IMR-90 (cell line): ENCODE results near the gene ZGLP1. TPM values are rescaled to one million over a fixed set of nuclear protein-coding genes. Genes with fewer than 3 reads are reported as not detected.

Experiments used
- ATAC-seq: fragments of 200-7000 bp; cut with Tn5 transposase; 2 replicates; pipeline ENCODE4 v1.9.1; 2020; ENCODE audit warnings: low read depth, mild to moderate bottlenecking, moderate library complexity
- BruUV-seq: library from RNA; stranded (reverse); fragments of 400-500 nt; replicated peaks from 2 replicates; lab custom pipeline; 2021; lab: Mats Ljungman, UMichigan
- CTCF ChIA-PET: fragments of 300-600 bp; formaldehyde crosslinking; extraction: SDS; loops from one replicate; lab custom pipeline; 2021; ENCODE audit warnings: antibody characterized with exemption; lab: Yijun Ruan, JAX
- POLR2A ChIA-PET: fragments of 300-600 bp; sonication (Branson Sonifier 250); formaldehyde crosslinking; loops from one replicate; lab custom pipeline; 2022; ENCODE audit warnings: antibody characterized with exemption; ENCODE audit not compliant: unreplicated experiment; lab: Charles Lee
- DNase-seq: peaks from one replicate; pipeline ENCODE4 v3.0.0; 2013
- H2AFZ ChIP-seq: replicated peaks from 2 replicates; pipeline ENCODE3; 2013; ENCODE audit warnings: low read length, mild to moderate bottlenecking; ENCODE audit not compliant: poor library complexity
- H2AK5ac ChIP-seq: 2 replicates; pipeline ENCODE4 v1.6.1; 2013; ENCODE audit warnings: low read depth, low read length, inconsistent platforms
- H2AK9ac ChIP-seq: replicated peaks from 2 replicates; pipeline ENCODE3; 2013; ENCODE audit warnings: mild to moderate bottlenecking, low read depth, low read length, moderate library complexity; ENCODE audit not compliant: poor library complexity
- H2BK120ac ChIP-seq: 2 replicates; pipeline ENCODE4 v1.6.1; 2013; ENCODE audit warnings: low read depth, low read length, inconsistent platforms
- H2BK15ac ChIP-seq: 3 replicates; pipeline ENCODE4 v1.6.1; 2013; ENCODE audit warnings: low read depth, low read length, inconsistent platforms
- H2BK20ac ChIP-seq: 2 replicates; pipeline ENCODE4 v1.6.1; 2013; ENCODE audit warnings: low read depth, mild to moderate bottlenecking, inconsistent platforms, low read length, moderate library complexity
- H2BK5ac ChIP-seq: 2 replicates; pipeline ENCODE4 v1.6.1; 2013; ENCODE audit warnings: mild to moderate bottlenecking, low read depth, low read length, inconsistent platforms; ENCODE audit not compliant: poor library complexity, severe bottlenecking
- H3K14ac ChIP-seq: replicated peaks from 2 replicates; pipeline ENCODE4 v1.6.1; 2013; ENCODE audit warnings: low read depth, low read length, inconsistent platforms
- H3K18ac ChIP-seq: 2 replicates; pipeline ENCODE4 v1.6.1; 2013; ENCODE audit warnings: low read depth, low read length, control low read depth
- H3K23ac ChIP-seq: 2 replicates; pipeline ENCODE4 v1.6.1; 2013; ENCODE audit warnings: low read depth, low read length, inconsistent platforms
- H3K27ac ChIP-seq: 2 replicates; pipeline ENCODE4 v1.5.1; 2013; ENCODE audit warnings: mild to moderate bottlenecking, control low read depth, low read length; ENCODE audit not compliant: insufficient read depth
- H3K27me3 ChIP-seq: 2 replicates; pipeline ENCODE4 v1.6.1; 2013; ENCODE audit warnings: low read length; ENCODE audit not compliant: control insufficient read depth, insufficient read depth
- H3K36me3 ChIP-seq: 2 replicates; pipeline ENCODE4 v1.6.1; 2013; ENCODE audit warnings: low read length, mixed read lengths; ENCODE audit not compliant: control insufficient read depth, insufficient read depth
- H3K4ac ChIP-seq: 2 replicates; pipeline ENCODE4 v1.6.1; 2013; ENCODE audit warnings: low read depth, low read length, inconsistent platforms
- H3K4me1 ChIP-seq: 2 replicates; pipeline ENCODE4 v1.6.1; 2013; ENCODE audit warnings: low read length, mixed read lengths; ENCODE audit not compliant: control insufficient read depth, insufficient read depth
- H3K4me2 ChIP-seq: 2 replicates; pipeline ENCODE4 v1.6.1; 2013; ENCODE audit warnings: low read depth, mild to moderate bottlenecking, control low read depth, low read length, moderate library complexity
- H3K4me3 ChIP-seq: 2 replicates; pipeline ENCODE4 v1.5.1; 2013; ENCODE audit warnings: low read depth, mild to moderate bottlenecking, control low read depth, low read length, moderate library complexity; ENCODE audit not compliant: insufficient read depth
- H3K56ac ChIP-seq: 2 replicates; pipeline ENCODE4 v1.6.1; 2013; ENCODE audit warnings: low read length, inconsistent platforms; ENCODE audit not compliant: insufficient read depth; ENCODE audit errors: extremely low read depth
- H3K79me1 ChIP-seq, 2 experiments: 2 replicates each; pipeline ENCODE4 v1.6.1; 2013; ENCODE audit warnings: low read length in 2 of 2, inconsistent platforms in 1 of 2, low read depth in 1 of 2
- H3K9ac ChIP-seq: 2 replicates; pipeline ENCODE4 v1.6.1; 2013; ENCODE audit warnings: low read depth, low read length, control low read depth
- H3K9me1 ChIP-seq: 2 replicates; pipeline ENCODE4 v1.6.1; 2013; ENCODE audit warnings: low read length, inconsistent platforms; ENCODE audit not compliant: insufficient read depth
- H3K9me3 ChIP-seq: 2 replicates; pipeline ENCODE4 v1.6.1; 2013; ENCODE audit warnings: low read length; ENCODE audit not compliant: control insufficient read depth, insufficient read depth
- H4K20me1 ChIP-seq: 2 replicates; pipeline ENCODE4 v1.6.1; 2013; ENCODE audit warnings: low read length, inconsistent platforms; ENCODE audit not compliant: insufficient read depth
- H4K5ac ChIP-seq: 2 replicates; pipeline ENCODE4 v1.6.1; 2013; ENCODE audit warnings: mild to moderate bottlenecking, low read depth, low read length, control low read depth
- H4K8ac ChIP-seq, 2 experiments: 2 replicates each; pipeline ENCODE4 v1.6.1; 2013; ENCODE audit warnings: low read depth in 2 of 2, low read length in 2 of 2, control low read depth in 1 of 2, inconsistent platforms in 1 of 2
- H4K91ac ChIP-seq: 2 replicates; pipeline ENCODE4 v1.6.1; 2013; ENCODE audit warnings: low read depth, low read length, inconsistent platforms; ENCODE audit not compliant: insufficient read depth
- CEBPB ChIP-seq: IDR thresholded peaks from 2 replicates; pipeline ENCODE4 v1.6.1; 2012; ENCODE audit warnings: low read depth, low read length, improper control_type of control experiment
- FOS ChIP-seq: fragments of 150-350 bp; IDR thresholded peaks from 2 replicates; pipeline ENCODE4 v1.6.1; 2016; ENCODE audit warnings: low read depth, low read length
- MAFK ChIP-seq: IDR thresholded peaks from 2 replicates; pipeline ENCODE4 v1.6.1; 2012; ENCODE audit warnings: low read depth, low read length, improper control_type of control experiment
- POLR2A ChIP-seq: IDR thresholded peaks from 2 replicates; pipeline ENCODE4 v1.6.1; 2012; ENCODE audit warnings: mild to moderate bottlenecking, low read depth, low read length
- RAD21 ChIP-seq: IDR thresholded peaks from 2 replicates; pipeline ENCODE4 v1.6.1; 2012; ENCODE audit warnings: low read length, improper control_type of control experiment
- RFX5 ChIP-seq: IDR thresholded peaks from 2 replicates; pipeline ENCODE4 v1.8.0; 2012; ENCODE audit warnings: low read depth, mild to moderate bottlenecking, low read length, moderate library complexity
- SMC3 ChIP-seq: fragments of 150-350 bp; IDR thresholded peaks from 2 replicates; pipeline ENCODE4 v1.6.1; 2016; ENCODE audit warnings: low read depth, mild to moderate bottlenecking, antibody characterized with exemption, low read length, moderate library complexity
- WGBS, 2 experiments: methylation state at CpG; one replicate each; pipeline versions ENCODE4 v1.1.5 to v1.1.7; 2013; ENCODE audit warnings: missing lambda C conversion rate in 2 of 2; ENCODE audit not compliant: insufficient read length in 1 of 2; ENCODE audit errors: extremely low coverage in 2 of 2; 5-methylcytosine and 5-hydroxymethylcytosine counted together
- dilution Hi-C: fragments of 300-500 bp; cut with HindIII; formaldehyde crosslinking; loops from one replicate; pipeline ENCODE4 v1.14.3; 2018; ENCODE audit warnings: low sequenced_read_pairs; ENCODE audit not compliant: unreplicated experiment
- in situ Hi-C: fragments of 300-500 bp; cut with MboI; formaldehyde crosslinking; loops from 3 replicates; pipeline ENCODE4 v1.14.3; 2019; ENCODE audit warnings: low sequenced_read_pairs, inconsistent platforms, mixed read lengths
- intact Hi-C: fragments of 100-400 bp; cut with micrococcal nuclease; formaldehyde crosslinking; loops from 2 replicates; pipeline ENCODE4 v1.10.0; 2022
- polyA plus RNA-seq, 3 experiments: library from polyadenylated mRNA; depleted of rRNA; stranded (reverse); fragments of >200 nt; gene quantifications; 2 replicates each; pipeline ENCODE4 v1.2.3, GENCODE V29; 2012; ENCODE audit warnings: low replicate concordance in 1 of 3
- total RNA-seq: library from RNA; depleted of rRNA; stranded (reverse); fragments of >200 nt; gene quantifications from 2 replicates; pipeline ENCODE4 v1.2.3, GENCODE V29; 2012
- TF ChIP-seq, protein P1 (sequence below): conservative IDR thresholded peaks from 2 replicates; pipeline ENCODE4 v1.5.1; 2012; ENCODE audit warnings: mild to moderate bottlenecking, low read depth, low read length, improper control_type of control experiment
- TF ChIP-seq, protein P2 (sequence below): fragments of 150-350 bp; IDR thresholded peaks from 2 replicates; pipeline ENCODE4 v1.6.1; 2017; ENCODE audit warnings: mild to moderate bottlenecking, antibody characterized with exemption, low read length, low read depth

Gene ZGLP1
- total and polyA plus RNA-seq, 2 of the 4 experiments (the other 2 are of a cell fraction): 0.54 to 3.1 TPM

DNA sequence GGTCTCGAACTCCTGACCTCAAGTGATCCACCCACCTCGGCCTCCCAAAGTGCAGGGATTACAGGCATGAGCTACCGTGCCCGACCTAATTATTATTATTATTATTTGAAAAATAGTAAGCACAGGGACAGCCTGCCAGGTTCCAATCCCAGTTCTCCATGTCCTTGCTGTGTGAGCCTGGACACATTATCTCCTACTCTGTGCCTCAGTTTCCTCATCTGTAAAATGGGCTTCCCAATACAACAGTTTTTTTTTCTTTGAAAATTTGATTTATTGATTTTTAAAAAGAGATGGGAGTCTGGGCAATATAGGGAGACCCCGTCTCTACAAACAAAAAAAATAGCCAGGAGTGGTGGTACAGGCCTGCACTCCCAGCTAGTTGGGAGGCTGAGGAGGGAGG is 3.3 kb downstream of the ZGLP1 start:
- dilution Hi-C loops: no loop called here
- Histone ChIP-seq H2AK9ac (no peak overlapping the region), H2BK120ac (peak overlapping the region; percentile 32; the same call in 1 of the 2 replicates), H4K20me1 (no peaks in the 10 kb centered on the region), H3K9me3 (no peaks in the 10 kb centered on the region), H3K79me1 (0 out of 4 replicates have a peak, but pooled peaks cover 0 to 4% of the 10 kb centered on the region in 2 experiments), H3K4me1 (peaks cover 9% of the 10 kb centered on the region), H3K18ac (no peak overlapping the region), H3K4me2 (no peak overlapping the region), H3K9ac (no peak overlapping the region), H3K27ac (no peak overlapping the region), H2AFZ (no peak overlapping the region), H4K91ac (no peak overlapping the region), H3K4ac (no peak overlapping the region), H3K27me3 (no peaks in the 10 kb centered on the region), H4K8ac (no peak overlapping the region; a peak in 1 of 4 replicates), H3K36me3 (peaks cover 10% of the 10 kb centered on the region), H2BK5ac (no peak overlapping the region), H3K23ac (no peak overlapping the region), H3K4me3 (no peak overlapping the region), H4K5ac (no peak overlapping the region), H3K9me1 (peaks cover 10% of the 10 kb centered on the region; the same call in 1 of the 2 replicates), H3K56ac (no peak overlapping the region), H3K14ac (no peak overlapping the region), H2AK5ac (no peak overlapping the region), H2BK15ac (no peak overlapping the region), H2BK20ac (peak overlapping the region; percentile 35; the same call in 1 of the 2 replicates)
- ATAC-seq (no peak), DNase-seq (no peak)
- ChIA-PET POLR2A (interaction anchor here (0.5 kb wide), 1 partner anchor 230 kb away, joined by 4 read pairs; no protein-coding TSS in a partner anchor), CTCF (no interaction called here)
- 100% methylated on average over 1 of the region's 5 CpGs; no CpG with 5 or more reads in 1 of the 2 experiments for WGBS, 2 experiments
- TF ChIP-seq MAFK: no peak
- no peak for TF ChIP-seq POLR2A
- TF ChIP-seq RFX5: no peak
- no peak for TF ChIP-seq FOS
- TF ChIP-seq CEBPB: no peak
- TF ChIP-seq SMC3: no peak
- TF ChIP-seq, protein P1, sequence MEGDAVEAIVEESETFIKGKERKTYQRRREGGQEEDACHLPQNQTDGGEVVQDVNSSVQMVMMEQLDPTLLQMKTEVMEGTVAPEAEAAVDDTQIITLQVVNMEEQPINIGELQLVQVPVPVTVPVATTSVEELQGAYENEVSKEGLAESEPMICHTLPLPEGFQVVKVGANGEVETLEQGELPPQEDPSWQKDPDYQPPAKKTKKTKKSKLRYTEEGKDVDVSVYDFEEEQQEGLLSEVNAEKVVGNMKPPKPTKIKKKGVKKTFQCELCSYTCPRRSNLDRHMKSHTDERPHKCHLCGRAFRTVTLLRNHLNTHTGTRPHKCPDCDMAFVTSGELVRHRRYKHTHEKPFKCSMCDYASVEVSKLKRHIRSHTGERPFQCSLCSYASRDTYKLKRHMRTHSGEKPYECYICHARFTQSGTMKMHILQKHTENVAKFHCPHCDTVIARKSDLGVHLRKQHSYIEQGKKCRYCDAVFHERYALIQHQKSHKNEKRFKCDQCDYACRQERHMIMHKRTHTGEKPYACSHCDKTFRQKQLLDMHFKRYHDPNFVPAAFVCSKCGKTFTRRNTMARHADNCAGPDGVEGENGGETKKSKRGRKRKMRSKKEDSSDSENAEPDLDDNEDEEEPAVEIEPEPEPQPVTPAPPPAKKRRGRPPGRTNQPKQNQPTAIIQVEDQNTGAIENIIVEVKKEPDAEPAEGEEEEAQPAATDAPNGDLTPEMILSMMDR: no peak
- TF ChIP-seq, protein P2, sequence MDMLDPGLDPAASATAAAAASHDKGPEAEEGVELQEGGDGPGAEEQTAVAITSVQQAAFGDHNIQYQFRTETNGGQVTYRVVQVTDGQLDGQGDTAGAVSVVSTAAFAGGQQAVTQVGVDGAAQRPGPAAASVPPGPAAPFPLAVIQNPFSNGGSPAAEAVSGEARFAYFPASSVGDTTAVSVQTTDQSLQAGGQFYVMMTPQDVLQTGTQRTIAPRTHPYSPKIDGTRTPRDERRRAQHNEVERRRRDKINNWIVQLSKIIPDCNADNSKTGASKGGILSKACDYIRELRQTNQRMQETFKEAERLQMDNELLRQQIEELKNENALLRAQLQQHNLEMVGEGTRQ: no peak
- TF ChIP-seq RAD21: no peak
- intact Hi-C loops: no loop called here
- no TSS peak for BruUV-seq
- in situ Hi-C loops: no loop called here
